HG03460 (cell line): ENCODE results near the gene PTPRT.

Source experiments
- ATAC-seq: cut with Tn5 transposase; IDR thresholded peaks from one replicate; pipeline ENCODE4 v1.9.1; 2021; ENCODE audit not compliant: unreplicated experiment

The PTPRT gene

GRCh38 chr20:43123180-43123579 lies 66.5 kb downstream of the PTPRT start:
- no peak for ATAC-seq

GRCh38 chr20:43119720-43120119 lies 70.0 kb downstream of the PTPRT start:
- ATAC-seq, result no peak

- ATAC-seq, result no peak
These were observed 87.3 kb downstream of the PTPRT start for GRCh38 chr20:43102394-43102793.

- no peak for ATAC-seq
These were observed 92.8 kb downstream of the PTPRT start for GRCh38 chr20:43096931-43097260.

GRCh38 chr20:43096126-43096930 lies 93.4 kb downstream of the PTPRT start:
- no peak for ATAC-seq

GRCh38 chr20:43095034-43095433 lies 94.7 kb downstream of the PTPRT start:
- ATAC-seq, result no peak

- no peak for ATAC-seq
These were observed 97.2 kb downstream of the PTPRT start for GRCh38 chr20:43092386-43093088.

GRCh38 chr20:43068482-43068881 lies 121.2 kb downstream of the PTPRT start:
- ATAC-seq, result no peak

GRCh38 chr20:43066125-43066524 lies 123.6 kb downstream of the PTPRT start:
- ATAC-seq, result no peak

- ATAC-seq, result no peak
These were observed 124.4 kb downstream of the PTPRT start for GRCh38 chr20:43065299-43065698.

- ATAC-seq, result no peak
These were observed 131.6 kb downstream of the PTPRT start for GRCh38 chr20:43058077-43058476.

GRCh38 chr20:43057317-43057716 lies 132.4 kb downstream of the PTPRT start:
- ATAC-seq, result no peak

GRCh38 chr20:43055181-43055884 lies 134.4 kb downstream of the PTPRT start:
- no peak for ATAC-seq

- ATAC-seq, result no peak
These were observed 137.2 kb downstream of the PTPRT start for GRCh38 chr20:43052532-43052931.

- ATAC-seq, result no peak
These were observed 142.7 kb downstream of the PTPRT start for GRCh38 chr20:43046966-43047365.

- no peak for ATAC-seq
These were observed 145.8 kb downstream of the PTPRT start for GRCh38 chr20:43043887-43044286.

GRCh38 chr20:43040427-43040826 lies 149.3 kb downstream of the PTPRT start:
- ATAC-seq, result no peak

- ATAC-seq, result no peak
These were observed 151.9 kb downstream of the PTPRT start for GRCh38 chr20:43037605-43038309.

GRCh38 chr20:43034981-43035724 lies 154.6 kb downstream of the PTPRT start:
- ATAC-seq, result no peak

GRCh38 chr20:43032459-43032858 lies 157.2 kb downstream of the PTPRT start:
- no peak for ATAC-seq

- ATAC-seq, result no peak
These were observed 160.5 kb downstream of the PTPRT start for GRCh38 chr20:43029176-43029575.
